NCI-H226 (cell line): ENCODE measurements around the gene GAS6.

Experiments
- DNase-seq: peaks from one replicate; pipeline ENCODE4 v3.0.0-alpha.2; 2015

GAS6 gene

DNA sequence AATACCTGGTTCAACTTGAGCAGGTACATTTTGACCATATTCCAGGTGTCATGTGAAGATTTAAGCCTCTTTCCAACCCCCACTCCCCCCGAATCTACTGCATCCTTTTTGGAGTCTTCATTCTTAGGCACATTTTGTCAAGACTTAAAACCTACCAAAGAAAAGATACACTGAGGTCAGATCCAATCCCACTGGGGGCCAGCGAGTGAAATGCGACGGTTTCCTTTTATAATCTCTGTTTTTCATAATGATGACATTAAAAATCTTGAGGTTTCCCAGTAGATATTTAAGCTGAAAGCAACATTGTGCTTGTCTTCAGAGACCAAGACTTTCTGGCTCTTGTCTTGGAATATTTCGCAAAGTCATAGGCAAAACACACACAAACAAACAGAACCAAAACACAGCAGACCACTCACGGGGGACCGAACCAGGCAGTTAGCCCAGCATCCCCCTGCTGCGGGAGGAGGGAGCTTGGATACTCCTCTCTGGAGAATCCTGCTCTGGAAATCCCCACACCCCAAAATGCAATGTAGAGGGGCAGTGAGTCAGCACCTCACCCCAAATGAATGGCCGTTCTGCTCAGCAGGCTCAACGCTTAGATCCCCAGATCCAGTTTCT, 506 bp upstream of the GAS6 start:
- peak; percentile 60 for DNase-seq

DNA sequence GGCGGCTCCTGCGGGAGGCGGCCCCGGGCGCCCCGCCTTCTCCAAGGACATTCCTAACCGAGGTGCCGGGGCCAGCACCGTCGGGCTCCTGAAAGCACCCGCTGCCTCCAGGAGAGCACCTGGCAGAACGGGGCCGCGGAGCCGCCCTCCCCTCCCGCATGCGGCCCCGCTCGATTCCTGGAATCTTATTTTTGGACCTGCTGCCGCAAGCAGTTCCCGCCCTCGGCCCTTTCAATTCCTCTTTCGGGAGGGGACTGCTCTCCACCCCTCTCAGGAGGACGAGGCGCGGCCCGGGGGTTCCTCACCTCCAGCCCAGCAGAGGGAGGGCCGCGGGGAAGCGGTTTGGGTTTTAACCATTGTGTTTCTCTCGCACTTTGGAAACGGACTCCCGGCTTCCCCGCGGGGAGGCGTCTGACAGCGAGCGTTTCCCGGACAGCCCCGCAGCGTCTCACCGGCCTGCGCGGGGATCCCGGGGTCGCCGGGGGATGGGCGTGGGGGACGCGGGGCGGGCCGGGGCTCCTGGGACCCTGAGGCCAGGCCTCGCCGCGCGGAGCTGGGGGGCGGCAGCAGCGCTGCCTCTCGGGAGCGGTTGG, 849 bp downstream of the GAS6 start:
- peak; percentile 18 for DNase-seq

DNA sequence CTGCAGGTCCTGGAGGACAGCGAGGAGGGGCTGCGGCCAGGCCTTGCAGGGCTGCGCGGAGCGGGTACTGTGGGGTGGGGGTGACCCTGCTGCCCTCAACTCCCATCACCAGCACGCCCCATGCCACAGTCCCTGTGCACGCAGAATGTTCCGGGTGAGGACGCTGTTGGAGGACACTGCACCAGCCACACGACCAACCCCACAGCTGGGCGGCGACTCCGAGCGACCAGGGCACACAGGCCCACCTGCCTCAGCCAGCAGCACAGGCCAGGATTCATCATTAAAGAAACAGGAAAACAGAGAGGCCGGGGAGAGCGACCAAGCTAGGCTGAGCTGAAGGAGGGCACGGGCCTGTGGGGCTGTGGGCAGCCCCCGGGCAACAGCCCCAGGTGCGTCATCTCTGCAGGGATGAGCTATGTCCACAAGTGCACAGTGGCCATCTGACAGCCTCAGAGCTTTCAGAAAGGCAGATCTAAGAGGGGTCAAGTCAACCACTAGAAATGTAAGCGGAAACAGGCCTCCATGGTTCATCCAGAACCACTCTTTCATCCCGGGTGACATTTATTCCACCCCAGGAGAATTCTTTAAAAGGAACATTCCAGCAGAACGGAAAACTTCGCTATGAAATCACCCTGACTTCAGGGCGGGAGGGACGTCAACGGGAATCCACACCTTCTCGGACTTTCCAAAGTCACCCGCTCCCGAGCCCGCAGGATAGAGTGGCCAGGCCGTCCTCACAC, 1.5 kb downstream of the GAS6 start:
- DNase-seq, result peak; percentile 60

DNA sequence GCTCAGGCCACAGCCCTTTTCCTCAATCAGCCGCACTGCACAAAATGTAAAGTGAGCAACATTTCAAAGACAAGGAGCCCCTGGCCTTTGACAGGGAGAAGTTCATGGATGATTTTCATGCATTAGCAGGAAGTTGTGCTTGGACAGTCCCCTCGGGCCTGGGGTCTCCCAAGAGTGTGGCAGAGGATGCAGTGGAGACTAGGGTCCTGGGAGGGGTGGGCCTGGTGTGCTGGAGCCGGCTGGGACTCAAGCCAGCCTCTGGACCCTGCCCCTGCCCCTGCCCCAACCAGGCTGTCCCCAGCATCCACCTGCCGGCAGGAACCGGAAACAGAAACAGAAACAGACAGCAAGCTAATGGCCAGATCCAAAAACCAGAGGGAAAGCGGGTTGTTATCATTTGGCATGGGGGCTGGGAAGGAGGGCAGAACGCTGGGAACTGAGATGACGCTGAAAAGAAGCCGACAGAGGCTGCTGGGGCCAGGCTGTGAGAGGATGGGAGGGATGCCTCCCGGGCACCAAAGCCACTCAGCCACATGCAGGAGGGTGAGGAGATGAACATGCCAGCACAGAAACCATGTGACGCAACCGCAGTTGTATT, 2.3 kb downstream of the GAS6 start:
- DNase-seq, result peak; percentile 81

DNA sequence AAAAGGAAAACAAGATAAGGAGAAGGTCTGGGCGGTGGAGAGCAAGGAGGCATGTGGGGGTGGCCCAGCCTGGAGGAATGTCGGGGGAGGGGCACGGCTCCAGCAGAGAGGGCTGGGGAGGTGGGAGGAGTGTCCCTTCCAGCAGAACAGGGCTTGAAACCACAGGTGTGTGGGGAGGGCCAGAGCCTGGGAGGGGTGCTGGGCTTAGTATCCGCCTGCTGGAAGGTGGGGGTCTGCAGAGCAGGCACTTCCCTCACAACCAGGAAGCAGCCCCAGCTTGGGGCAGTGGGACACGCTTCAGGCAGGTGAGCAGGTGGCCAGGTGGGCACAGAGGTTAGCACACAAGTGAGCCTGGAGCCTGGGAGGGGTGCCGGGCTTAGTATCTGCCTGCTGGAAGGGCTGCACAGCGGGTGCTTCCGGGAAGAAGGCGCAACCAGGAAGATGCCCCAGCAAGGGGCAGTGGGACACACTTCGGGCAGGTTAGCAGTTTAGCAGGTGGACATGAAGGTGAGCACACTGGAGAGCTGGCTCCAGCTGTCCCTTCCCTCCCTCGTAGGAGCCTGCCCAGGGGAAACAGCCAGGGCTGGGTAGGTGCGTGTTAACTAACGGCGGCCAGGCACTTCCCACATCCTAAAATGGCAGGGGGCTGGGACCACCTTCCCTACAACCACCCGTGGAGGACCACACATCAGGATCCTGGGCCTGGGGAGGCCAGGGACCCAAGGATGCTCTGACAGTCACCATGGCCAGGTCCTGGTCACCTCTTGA, 3.0 kb downstream of the GAS6 start:
- peak; percentile 93 for DNase-seq

DNA sequence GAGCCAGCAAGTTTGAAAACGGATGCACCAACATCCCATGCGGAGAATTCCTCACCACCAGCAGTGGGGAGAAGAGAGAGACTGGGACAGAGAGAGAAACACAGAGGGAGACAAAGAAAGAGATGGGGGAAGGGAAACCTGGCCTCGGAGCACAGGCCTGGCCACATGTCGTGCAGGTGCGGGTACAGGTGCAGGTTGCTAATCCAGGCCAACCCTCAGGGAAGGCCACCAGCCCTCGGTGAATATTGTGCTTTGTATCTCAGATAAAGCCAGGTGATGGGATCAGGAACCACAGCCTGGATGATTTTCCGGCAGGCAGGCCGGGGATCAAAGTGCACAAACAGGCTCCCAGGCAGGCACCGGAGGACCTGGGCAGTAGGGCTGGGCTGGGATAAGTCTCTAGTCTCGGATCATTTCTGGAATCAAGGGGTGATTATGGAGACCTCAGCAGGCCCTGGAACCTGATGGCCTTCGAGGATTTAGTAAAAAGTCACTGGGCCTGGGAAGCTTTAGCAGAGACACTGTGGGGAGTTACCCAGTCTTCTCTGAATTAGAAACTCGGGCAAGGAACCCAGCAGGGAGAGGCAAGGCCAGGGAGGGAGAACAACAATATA, 3.7 kb downstream of the GAS6 start:
- DNase-seq, result no peak

DNA sequence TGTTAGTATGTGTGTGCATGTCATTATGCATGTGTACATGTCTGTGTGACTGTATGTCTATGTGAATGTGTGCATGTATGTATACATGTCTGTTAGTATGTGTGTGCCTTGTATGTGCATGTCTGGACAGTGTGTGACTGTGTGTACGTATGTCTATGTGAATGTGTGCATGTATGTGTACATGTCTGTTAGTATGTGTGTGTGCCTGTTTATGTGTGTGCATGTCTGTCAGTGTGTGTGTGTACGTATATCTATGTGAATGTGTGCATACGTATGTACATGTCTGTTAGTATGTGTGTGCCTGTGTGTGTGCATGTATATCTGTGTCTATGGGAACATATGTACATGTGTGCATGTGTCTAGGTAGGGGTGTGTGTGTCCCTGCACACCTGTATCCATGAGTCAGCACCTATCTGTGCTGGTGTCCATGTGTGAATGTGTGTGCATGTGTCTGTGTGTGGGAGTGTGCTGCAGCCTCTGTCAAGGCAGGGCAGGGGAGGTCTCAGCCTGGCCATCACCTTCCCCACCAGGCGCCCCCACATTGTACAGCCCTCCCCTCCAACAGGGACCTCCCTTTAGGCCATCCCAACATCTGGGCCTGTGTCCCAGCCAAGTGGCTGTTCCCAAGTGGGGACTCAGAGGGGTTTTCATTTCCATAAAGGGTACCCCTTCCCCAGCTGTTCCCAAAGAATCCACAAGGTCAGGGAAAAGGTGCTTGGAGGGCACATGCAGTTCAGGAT, 4.4 kb downstream of the GAS6 start:
- no peak for DNase-seq

DNA sequence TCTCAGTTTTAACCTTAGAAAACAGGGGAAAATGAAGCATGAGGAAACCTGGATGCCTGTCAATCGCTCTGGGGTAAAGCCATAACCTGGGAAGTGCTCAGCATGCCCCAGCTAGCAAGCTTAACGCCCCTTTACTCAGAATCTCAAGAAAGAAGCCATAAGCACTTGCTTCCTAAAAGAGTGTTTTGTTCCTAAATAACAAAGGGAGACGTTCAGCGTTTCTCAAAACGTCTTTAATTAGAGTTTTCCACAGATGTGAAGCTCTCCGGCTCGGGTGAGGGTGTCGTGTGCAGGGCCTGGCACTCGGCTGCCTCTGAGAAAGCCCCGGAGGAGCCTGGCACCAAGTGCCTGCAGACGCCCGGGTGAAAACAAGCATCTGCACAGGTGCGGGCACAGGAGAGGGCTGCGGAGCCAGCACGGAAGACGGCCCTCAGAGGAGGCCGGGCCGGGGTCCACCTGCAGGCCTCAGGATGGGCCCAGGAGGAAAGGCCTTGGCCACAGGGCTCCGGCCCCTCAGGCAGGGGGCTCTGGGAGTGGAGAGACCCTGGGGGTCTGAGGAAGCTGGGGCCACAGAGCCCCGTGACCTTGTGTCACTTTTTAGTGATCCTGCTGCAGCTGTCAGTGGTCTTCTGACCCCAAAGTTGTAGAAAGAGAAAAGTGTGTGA, 6.2 kb downstream of the GAS6 start:
- DNase-seq, result no peak

DNA sequence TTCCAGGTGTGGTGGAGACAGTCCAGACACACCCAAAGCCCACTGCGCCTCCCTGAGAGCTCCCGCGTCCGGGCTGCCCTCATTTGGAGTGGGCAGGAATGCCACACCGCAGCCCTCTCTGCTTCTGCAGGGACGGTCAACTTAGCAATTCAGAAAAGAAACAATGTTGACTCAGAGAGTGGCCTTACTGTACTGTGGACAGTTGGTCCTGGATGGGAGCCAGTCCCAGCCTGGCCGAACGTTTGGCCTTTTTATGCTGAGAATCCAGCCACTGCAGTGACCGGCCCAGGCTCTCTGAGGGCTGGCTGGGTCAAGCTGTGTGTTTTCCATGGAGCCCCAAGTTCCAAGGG, 7.2 kb downstream of the GAS6 start:
- no peak for DNase-seq

DNA sequence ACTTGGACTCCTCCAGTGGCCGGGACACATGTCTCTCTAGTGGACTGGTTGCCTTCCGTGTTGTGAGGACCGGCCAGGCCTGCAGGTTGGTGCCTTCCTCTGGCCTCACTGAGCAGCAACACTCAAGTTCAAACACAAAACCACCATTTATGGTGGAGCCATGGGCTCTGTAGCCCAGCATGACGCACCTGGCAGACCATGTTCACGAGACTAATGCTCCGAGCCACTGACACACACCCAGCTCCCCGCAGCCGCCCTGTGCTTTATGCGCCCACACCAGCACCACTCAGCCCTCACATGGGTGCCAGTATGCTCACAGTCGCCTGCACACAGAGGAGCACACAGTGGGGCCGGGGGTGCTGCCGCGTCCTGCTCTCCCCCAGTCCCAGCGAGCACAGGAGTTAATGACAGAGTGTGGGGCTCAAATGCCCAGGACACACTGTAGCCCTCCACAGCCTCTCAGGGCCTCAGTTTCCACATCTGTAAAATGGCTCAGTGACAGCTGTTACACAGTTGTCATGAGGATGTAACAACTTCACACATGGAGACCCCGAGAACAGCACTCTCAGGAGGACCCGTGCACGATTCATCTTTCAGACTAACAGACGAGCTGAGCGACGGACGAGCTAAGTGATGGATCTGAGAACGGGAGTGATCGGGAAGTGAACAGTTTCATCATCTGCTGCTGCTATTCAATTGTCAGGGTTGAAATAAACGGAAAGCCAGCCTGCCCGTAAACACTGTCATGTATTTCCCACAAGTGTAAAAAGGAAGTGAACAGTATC, 7.8 kb downstream of the GAS6 start:
- DNase-seq, result no peak

DNA sequence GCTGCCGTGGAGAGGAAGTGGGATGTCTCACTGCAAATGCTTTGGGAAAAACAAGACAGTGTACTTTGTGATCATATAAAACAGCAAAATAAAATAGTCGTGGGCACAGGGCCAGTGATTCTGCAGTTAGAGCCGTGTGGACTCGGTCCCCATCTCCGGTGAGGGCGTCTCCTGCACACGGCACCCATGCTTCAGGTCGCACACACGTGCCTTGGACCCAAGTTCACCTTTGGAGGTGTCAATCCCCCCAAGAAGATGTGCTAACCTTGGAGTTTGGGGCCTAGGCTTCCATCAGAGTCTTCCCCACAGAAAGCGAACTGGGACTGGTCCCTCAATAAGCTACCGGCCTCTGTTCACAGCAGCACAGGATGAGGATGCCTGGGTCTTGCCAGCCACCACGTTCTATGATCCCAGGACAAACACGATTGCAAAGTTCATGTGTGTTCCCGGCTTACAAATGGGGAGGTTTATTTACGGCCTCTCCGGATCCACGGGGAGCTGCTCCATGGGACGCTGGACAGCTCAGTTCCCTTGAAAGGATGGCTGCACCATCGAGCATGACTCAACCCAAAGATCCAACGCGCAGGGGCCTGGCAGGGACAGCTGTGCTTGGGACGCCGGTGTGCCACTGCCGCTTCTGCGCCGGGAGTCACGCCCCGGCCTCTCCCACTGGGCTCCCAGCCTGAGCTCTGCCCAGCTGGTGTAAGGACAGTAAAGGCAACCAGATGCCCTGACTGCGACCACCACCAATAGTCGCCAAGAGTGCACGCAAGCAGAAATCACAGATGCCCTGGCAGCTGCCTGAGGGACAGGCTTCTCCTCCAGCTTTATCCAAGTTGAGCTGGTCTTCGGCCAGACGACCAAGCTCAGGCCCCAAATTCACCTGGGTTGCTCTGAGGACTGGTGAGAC, 8.6 kb downstream of the GAS6 start:
- no peak for DNase-seq

DNA sequence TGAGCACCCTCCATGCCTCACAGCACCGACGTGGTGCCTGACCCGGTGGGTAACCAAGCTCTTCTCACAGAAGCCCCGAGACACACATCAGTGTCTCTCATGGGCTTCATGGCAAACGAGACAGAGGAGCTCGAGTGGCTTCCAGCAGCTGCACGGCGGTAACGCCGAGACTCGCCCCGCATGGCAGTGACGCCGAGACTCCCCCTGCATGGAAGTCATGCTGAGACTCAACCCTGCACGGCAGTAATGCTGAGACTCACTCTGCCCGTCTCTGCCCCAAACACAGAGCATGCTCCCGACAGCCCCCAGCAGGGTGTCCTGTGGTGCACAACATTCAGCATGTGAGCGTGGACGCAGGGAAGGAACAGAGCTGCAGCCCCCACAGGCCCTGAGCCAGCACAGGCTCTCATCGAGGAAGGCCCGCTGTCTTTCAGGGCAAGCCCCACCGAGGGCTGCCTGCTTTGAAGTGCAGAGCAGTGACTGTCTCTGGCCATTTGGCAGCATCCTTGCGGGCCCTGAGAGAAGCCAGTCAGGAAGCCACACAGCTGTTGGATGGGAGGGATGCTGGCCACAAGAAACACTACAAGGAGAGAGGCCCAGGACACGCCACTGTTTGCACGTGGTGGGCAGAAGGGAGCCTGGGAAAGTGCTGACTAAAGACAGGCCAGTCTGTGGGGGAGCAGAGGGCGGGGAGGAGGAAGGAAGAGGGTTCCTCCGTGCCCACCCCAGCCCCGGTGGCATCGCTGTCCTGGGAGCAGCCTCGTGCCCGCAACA, 9.5 kb downstream of the GAS6 start:
- no peak for DNase-seq

DNA sequence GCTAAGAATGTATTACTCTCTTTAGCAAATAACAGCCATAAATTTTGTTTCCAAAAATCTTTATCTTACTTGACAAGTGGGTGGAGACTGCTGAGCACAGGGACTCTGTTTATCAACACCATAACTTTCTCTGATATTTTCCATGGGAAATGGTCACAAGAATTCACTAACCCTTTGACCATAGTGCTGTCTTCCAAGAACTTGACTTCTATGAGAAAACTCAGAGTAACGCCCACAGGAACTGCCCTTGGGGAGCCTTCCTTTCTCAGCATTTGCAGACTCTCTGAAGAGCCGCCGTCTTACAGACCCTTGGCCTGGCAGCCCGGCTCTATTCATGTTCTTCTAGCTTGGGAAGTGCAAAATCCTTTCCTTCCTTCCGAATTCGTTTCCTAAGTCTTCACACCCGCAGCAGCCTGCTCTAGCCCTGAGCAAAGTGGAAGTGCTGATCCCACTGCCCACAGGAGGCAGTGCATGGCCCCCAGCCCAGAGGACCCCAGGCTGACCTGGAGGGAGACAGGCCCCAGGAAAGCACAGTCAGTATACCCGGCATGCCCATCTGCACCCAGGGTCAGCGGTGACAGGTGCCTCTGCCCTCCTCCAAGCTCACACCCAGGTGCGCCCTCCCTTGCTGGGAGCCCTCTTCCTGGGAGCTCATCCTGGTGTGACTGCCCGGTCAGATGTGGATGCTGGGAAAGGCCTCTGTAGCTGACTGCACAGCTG, 10.2 kb downstream of the GAS6 start:
- no peak for DNase-seq

DNA sequence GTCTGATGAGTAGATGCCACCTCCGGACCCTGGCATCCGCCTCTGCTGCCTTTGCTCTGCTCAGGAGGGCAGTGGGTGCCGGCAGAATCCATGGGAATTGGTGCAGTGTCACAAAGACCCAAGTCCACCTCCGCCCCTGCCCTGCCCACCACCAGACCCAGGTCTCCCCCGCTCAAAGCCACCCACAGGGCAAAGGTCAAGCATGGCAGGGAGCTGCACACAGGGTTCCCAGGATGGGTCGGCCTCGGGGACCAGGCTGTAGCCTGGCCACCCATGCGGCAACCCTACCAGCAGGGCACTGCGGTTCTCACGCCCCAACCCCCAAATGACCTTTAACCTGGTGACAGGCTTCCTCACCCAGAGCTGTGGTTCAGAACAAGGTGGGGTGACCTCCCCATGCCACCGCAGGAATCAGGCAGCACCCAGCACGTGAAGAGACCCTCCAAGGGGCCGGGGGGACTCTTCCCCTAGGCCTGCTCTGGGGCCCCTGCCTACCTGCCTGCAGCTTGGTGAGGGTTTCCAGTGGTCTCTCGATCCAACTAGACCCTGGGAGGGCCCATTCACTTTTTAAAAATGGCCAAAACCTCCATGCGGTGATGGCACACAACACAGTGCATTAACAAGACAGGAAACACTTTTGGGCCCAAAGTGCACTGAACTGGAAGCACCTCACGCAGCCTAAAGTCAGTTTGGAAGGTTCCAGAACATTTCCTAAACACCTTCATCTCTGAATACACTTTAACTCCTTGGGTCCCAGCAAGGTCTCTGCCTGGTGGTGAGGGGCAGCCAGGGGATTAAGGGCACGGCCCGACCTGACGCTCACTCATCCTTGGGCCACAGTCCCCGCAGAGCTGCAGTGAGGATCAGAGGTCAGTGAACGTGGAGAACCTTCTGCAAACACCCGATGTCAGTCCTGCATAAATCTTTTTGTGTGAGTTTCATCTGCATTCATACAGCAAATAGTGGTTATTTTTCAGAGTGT, 11.0 kb downstream of the GAS6 start:
- no peak for DNase-seq

DNA sequence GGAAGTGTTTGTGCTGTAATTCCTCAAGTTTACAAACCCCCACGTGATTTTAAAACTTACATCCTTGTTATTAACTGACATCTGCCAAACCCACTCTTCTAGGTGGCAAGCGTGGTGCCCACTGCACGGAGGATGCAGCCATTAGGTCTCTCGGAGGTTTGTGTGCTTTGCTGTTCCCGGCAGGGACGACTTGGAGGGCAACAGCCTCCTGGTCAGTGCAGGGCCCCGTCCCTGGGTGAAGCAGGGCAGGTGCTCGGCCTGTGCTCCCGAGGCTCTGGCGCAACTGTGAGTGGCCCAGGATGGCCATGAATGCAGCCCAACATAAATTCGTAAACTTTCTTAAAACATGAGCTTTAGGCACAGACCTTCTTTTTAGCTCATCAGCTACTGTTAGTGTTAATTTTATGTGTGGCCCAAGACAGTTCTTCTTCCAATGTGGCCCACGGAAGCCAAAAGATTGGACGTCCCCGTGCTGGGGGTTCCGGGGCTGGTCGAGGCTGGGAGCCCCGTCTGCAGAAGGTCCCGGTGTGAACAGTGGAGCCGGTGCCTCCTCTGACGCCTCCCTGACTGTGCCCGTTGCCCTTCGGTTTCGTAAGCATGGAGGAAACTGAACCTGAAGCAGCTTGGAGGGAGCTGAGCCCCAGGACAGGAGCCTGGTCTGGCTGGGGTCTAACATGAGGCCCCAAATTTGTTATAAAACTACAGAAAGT, 11.9 kb downstream of the GAS6 start:
- no peak for DNase-seq

DNA sequence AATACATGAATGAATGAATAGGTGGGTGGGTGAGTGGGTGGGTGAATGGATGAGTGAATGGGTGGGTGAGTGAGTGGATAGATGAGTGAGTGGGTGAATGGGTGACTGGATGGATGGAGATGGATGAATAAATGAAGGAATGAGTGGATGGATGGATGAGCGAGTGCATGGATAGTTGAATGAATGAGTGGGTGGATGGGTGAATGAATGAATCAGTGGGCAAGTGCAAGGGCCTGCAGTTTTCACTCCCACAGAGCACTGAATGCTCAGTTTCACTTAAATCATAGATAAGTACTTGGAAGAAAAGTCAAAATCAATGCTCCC, 12.4 kb downstream of the GAS6 start:
- no peak for DNase-seq
